Measurements from ENCODE around the gene UQCRC1. TPM values are rescaled to one million over a fixed set of nuclear protein-coding genes. Genes with fewer than 3 reads are reported as not detected.

The UQCRC1 gene
- total RNA-seq, 4 donors from 2014 or later, result 579 to 974 (median 655) TPM

- WGBS, 2 donors (ENCODE audit: low coverage in 1 of 2), result 91% methylated on average over 19 of the region's 19 CpGs; no CpG with 5 or more reads in 1 of the 2 donors
- Histone ChIP-seq H3K27ac (peak within 1 kb of the TSS in 1 of 4 donors; percentile 78), H3K4me3 (no peak within 1 kb of the TSS), H3K9me3 (peaks cover 6 to 10% of the 10 kb centered on the region in 2 donors), H3K4me1 (peaks cover 8 to 30% (median 19%) of the 10 kb centered on the region in 4 donors), H3K36me3 (peaks cover 0 to 4% (median 2%) of the 10 kb centered on the region in 4 donors), H3K27me3 (no peaks in the 10 kb centered on the region)
- intact Hi-C loops (cut with DNase I; ENCODE audit: low total_unique reads) (no loop called here), in situ Hi-C loops (cut with MboI; ENCODE audit: low pct_ligation_motif_present in 1 of 4, low pct_unique_long_range_greater_than_20kb in 1 of 4, low sequenced_read_pairs in 3 of 4) (no loop called here)
- DNase-seq, result no peak
- TF ChIP-seq EP300 (IDR thresholded peaks at IDR 0.05; ENCODE audit: low read depth) (no peak), POLR2AphosphoS5 (IDR thresholded peaks at IDR 0.05) (no peak), POLR2A (IDR thresholded peaks at IDR 0.05) (no peak), CTCF (IDR thresholded peaks at IDR 0.05) (no peak)
Observed at GRCh38 chr3:48621461-48621869, 12.0 kb upstream of the UQCRC1 start, which contains the start of gene TMEM89. TSS of gene TMEM89 (minus strand) at chr3:48621769. CDS start at chr3:48621756, 13 bp downstream.

- no peak for DNase-seq
- peaks cover 8 to 30% (median 19%) of the 10 kb centered on the region in 4 donors for H3K4me1 ChIP-seq
- H3K4me3 ChIP-seq, result no peak overlapping the region
- H3K36me3 ChIP-seq, result no peaks in the 10 kb centered on the region
- 82 to 90% methylated on average over 4 to 7 of the region's 7 CpGs for WGBS, 2 donors (ENCODE audit: low coverage in 1 of 2)
- TF ChIP-seq CTCF (IDR thresholded peaks at IDR 0.05), result no peak
- no peak for TF ChIP-seq POLR2A (IDR thresholded peaks at IDR 0.05)
- TF ChIP-seq POLR2AphosphoS5 (IDR thresholded peaks at IDR 0.05), result no peak
- no peak for TF ChIP-seq EP300 (IDR thresholded peaks at IDR 0.05; ENCODE audit: low read depth)
- H3K27ac ChIP-seq, result peak overlapping the region; percentile 69 to 89 (median 78)
- peaks cover 6 to 15% of the 10 kb centered on the region in 2 donors for H3K9me3 ChIP-seq
- H3K27me3 ChIP-seq, result no peaks in the 10 kb centered on the region
- intact Hi-C loops (cut with DNase I; ENCODE audit: low total_unique reads) (no loop called here), in situ Hi-C loops (cut with MboI; ENCODE audit: low pct_ligation_motif_present in 1 of 4, low pct_unique_long_range_greater_than_20kb in 1 of 4, low sequenced_read_pairs in 3 of 4) (no loop called here)
Observed at GRCh38 chr3:48619541-48620524, 10.4 kb upstream of the UQCRC1 start.

GRCh38 chr3:48617559-48617958, 8.1 kb upstream of the UQCRC1 start:
- TF ChIP-seq POLR2A (IDR thresholded peaks at IDR 0.05) (no peak), CTCF (IDR thresholded peaks at IDR 0.05) (no peak), POLR2AphosphoS5 (IDR thresholded peaks at IDR 0.05) (no peak), EP300 (IDR thresholded peaks at IDR 0.05; ENCODE audit: low read depth) (no peak)
- in situ Hi-C loops (cut with MboI; ENCODE audit: low pct_ligation_motif_present in 1 of 4, low pct_unique_long_range_greater_than_20kb in 1 of 4, low sequenced_read_pairs in 3 of 4) (no loop called here), intact Hi-C loops (cut with DNase I; ENCODE audit: low total_unique reads) (no loop called here)
- Histone ChIP-seq H3K4me1 (peaks cover 8 to 20% (median 13%) of the 10 kb centered on the region in 4 donors), H3K9me3 (peaks cover 6 to 15% of the 10 kb centered on the region in 2 donors), H3K4me3 (no peak overlapping the region), H3K27ac (peak overlapping the region; percentile 69 to 89 (median 80)), H3K36me3 (no peaks in the 10 kb centered on the region), H3K27me3 (no peaks in the 10 kb centered on the region)
- no peak for DNase-seq
- WGBS, 2 donors (ENCODE audit: low coverage in 1 of 2), result 92 to 94% methylated on average over 4 of the region's 4 CpGs

GRCh38 chr3:48614044-48614443, 4.6 kb upstream of the UQCRC1 start:
- in situ Hi-C loops (cut with MboI; ENCODE audit: low pct_ligation_motif_present in 1 of 4, low pct_unique_long_range_greater_than_20kb in 1 of 4, low sequenced_read_pairs in 3 of 4), result no loop called here
- H3K36me3 ChIP-seq, result no peaks in the 10 kb centered on the region
- H3K27ac ChIP-seq, result no peak overlapping the region
- TF ChIP-seq POLR2A (IDR thresholded peaks at IDR 0.05) (no peak), CTCF (IDR thresholded peaks at IDR 0.05) (no peak), EP300 (IDR thresholded peaks at IDR 0.05; ENCODE audit: low read depth) (no peak), POLR2AphosphoS5 (IDR thresholded peaks at IDR 0.05) (no peak)
- intact Hi-C loops (cut with DNase I; ENCODE audit: low total_unique reads), result no loop called here
- peaks cover 0 to 4% (median 3%) of the 10 kb centered on the region in 4 donors for H3K4me1 ChIP-seq
- DNase-seq, result no peak
- WGBS, 2 donors (ENCODE audit: low coverage in 1 of 2), result 55 to 56% methylated on average over 1 to 3 of the region's 3 CpGs
- H3K27me3 ChIP-seq, result no peaks in the 10 kb centered on the region
- no peak overlapping the region for H3K4me3 ChIP-seq
- peaks cover 6 to 15% of the 10 kb centered on the region in 2 donors for H3K9me3 ChIP-seq
